Liver (tissue), 9 donors: ENCODE data around the gene TRPM8. TPM values are rescaled to one million over a fixed set of nuclear protein-coding genes. Genes with fewer than 3 reads are reported as not detected.

Experiments used
- DNase-seq: peaks from one replicate; pipeline ENCODE4 v3.0.0-alpha.2; 2017; ENCODE audit warnings: low spot score
- H3K27ac ChIP-seq, 2 donors: one replicate each; pipeline ENCODE4 v1.7.0; 2013; ENCODE audit warnings: inconsistent platforms in 2 of 2, low read length in 2 of 2, control low read depth in 1 of 2, low read depth in 1 of 2, mild to moderate bottlenecking in 1 of 2
- H3K27me3 ChIP-seq, 4 donors: one replicate each; pipeline versions ENCODE4 v1.6.1 to v1.7.0; 2013; ENCODE audit warnings: low read length in 3 of 4, inconsistent platforms in 1 of 4, mild to moderate bottlenecking in 1 of 4, moderate library complexity in 1 of 4; ENCODE audit not compliant: control insufficient read depth in 4 of 4, insufficient read depth in 4 of 4
- H3K36me3 ChIP-seq, 4 donors: one replicate each; pipeline versions ENCODE4 v1.6.1 to v1.7.0; 2013; ENCODE audit warnings: low read length in 3 of 4, mild to moderate bottlenecking in 3 of 4, low read depth in 1 of 4, moderate library complexity in 1 of 4; ENCODE audit not compliant: control insufficient read depth in 4 of 4, insufficient read depth in 3 of 4
- H3K4me1 ChIP-seq, 4 donors: one replicate each; pipeline versions ENCODE4 v1.6.1 to v1.7.0; 2013; ENCODE audit warnings: low read length in 3 of 4, mild to moderate bottlenecking in 3 of 4, moderate library complexity in 1 of 4; ENCODE audit not compliant: control insufficient read depth in 4 of 4, insufficient read depth in 4 of 4
- H3K4me3 ChIP-seq, 3 donors: one replicate each; pipeline versions ENCODE4 v1.6.1 to v1.7.0; 2013; ENCODE audit warnings: low read length in 3 of 3, control low read depth in 1 of 3, low read depth in 1 of 3, mild to moderate bottlenecking in 1 of 3
- H3K9ac ChIP-seq, 2 donors: one replicate each; pipeline ENCODE4 v1.7.0; 2013; ENCODE audit warnings: low read length in 2 of 2, mild to moderate bottlenecking in 2 of 2, moderate library complexity in 2 of 2, control low read depth in 1 of 2, low read depth in 1 of 2
- H3K9me3 ChIP-seq, 4 donors: one replicate each; pipeline versions ENCODE4 v1.6.1 to v1.7.0; 2013; ENCODE audit warnings: low read length in 3 of 4; ENCODE audit not compliant: control insufficient read depth in 4 of 4
- ATF3 ChIP-seq: IDR thresholded peaks from 2 replicates; pipeline ENCODE4 v1.6.1; 2016; ENCODE audit warnings: antibody characterized with exemption
- CTCF ChIP-seq: fragments of 150-350 bp; IDR thresholded peaks from 2 replicates; pipeline ENCODE4 v1.5.1; 2017; ENCODE audit warnings: improper control_type of control experiment, low read depth, low read length; ENCODE audit not compliant: missing input control
- EGR1 ChIP-seq, 2 donors: IDR thresholded peaks; 2 replicates each; pipeline ENCODE4 v1.6.1; 2016 to 2018; ENCODE audit warnings: antibody characterized with exemption in 2 of 2, low read depth in 2 of 2
- FOXA2 ChIP-seq: IDR thresholded peaks from 2 replicates; pipeline ENCODE4 v1.6.1; 2016; ENCODE audit warnings: antibody characterized with exemption
- HNF4G ChIP-seq: IDR thresholded peaks from 2 replicates; pipeline ENCODE4 v1.6.1; 2016; ENCODE audit warnings: antibody characterized with exemption
- MAX ChIP-seq: IDR thresholded peaks from 2 replicates; pipeline ENCODE4 v1.6.1; 2016; ENCODE audit warnings: antibody characterized with exemption
- RXRA ChIP-seq, 2 donors: IDR thresholded peaks; 2 replicates each; pipeline ENCODE4 v1.6.1; 2017 to 2018; ENCODE audit warnings: antibody characterized with exemption in 2 of 2, mild to moderate bottlenecking in 1 of 2
- SP1 ChIP-seq: IDR thresholded peaks from 2 replicates; pipeline ENCODE4 v1.6.1; 2018; ENCODE audit warnings: antibody characterized with exemption, mild to moderate bottlenecking
- TAF1 ChIP-seq: conservative IDR thresholded peaks from 2 replicates; pipeline ENCODE4 v1.6.1; 2016; ENCODE audit warnings: antibody characterized with exemption, mild to moderate bottlenecking
- YY1 ChIP-seq: IDR thresholded peaks from 2 replicates; pipeline ENCODE4 v1.6.1; 2016; ENCODE audit warnings: antibody characterized with exemption, mild to moderate bottlenecking
- ZBTB33 ChIP-seq: IDR thresholded peaks from 2 replicates; pipeline ENCODE4 v1.6.1; 2016; ENCODE audit warnings: antibody characterized with exemption
- WGBS: extraction: QIAGEN DNeasy Blood & Tissue Kit; methylation state at CpG from one replicate; pipeline ENCODE4 v1.1.7; 2013; 5-methylcytosine and 5-hydroxymethylcytosine counted together
- polyA plus RNA-seq, 2 donors: library from polyadenylated mRNA; stranded (reverse) in 1 of 2; unstranded in 1 of 2; fragments of 200-250 nt in 1 of 2; fragments of >200 nt in 1 of 2; fragmentation: Nextera tagmentation in 1 of 2; extraction: Ambion mirVana in 1 of 2; gene quantifications; one replicate each; pipeline versions ENCODE4 v1.2.1 to v1.2.3, GENCODE V29; 2013 to 2015
- total RNA-seq, 2 donors: library from RNA; depleted of rRNA; stranded (reverse); fragments of >200 nt; gene quantifications; one replicate each; pipeline ENCODE4 v1.2.3, GENCODE V29; 2014
- TF ChIP-seq, protein P1 (sequence below): IDR thresholded peaks from 2 replicates; pipeline ENCODE4 v1.6.1; 2016; ENCODE audit warnings: antibody characterized with exemption, mild to moderate bottlenecking
- donor health status: healthy.
- donor health status: healthy.
- donor health status: healthy.
- donor health status: healthy.
- donor health status: healthy.

Gene TRPM8
- total and polyA plus RNA-seq, 4 donors = 1.1 to 79.2 (median 33.2) TPM

- no peak overlapping the region for H3K27ac ChIP-seq
- no peak overlapping the region for H3K9ac ChIP-seq
- peaks cover 0 to 4% (median 2%) of the 10 kb centered on the region in 4 donors for H3K4me1 ChIP-seq
- WGBS = 96% methylated on average over 4 of the region's 4 CpGs
- H3K9me3 ChIP-seq = no peaks in the 10 kb centered on the region
- no peak for DNase-seq
- TF ChIP-seq TAF1 (no peak), MAX (no peak), CTCF (no peak)
- H3K4me3 ChIP-seq = no peak overlapping the region
- no peaks in the 10 kb centered on the region for H3K36me3 ChIP-seq
- no peaks in the 10 kb centered on the region for H3K27me3 ChIP-seq
These were observed 25.6 kb downstream of the TRPM8 start for GRCh38 chr2:233942731-233943130.

DNA sequence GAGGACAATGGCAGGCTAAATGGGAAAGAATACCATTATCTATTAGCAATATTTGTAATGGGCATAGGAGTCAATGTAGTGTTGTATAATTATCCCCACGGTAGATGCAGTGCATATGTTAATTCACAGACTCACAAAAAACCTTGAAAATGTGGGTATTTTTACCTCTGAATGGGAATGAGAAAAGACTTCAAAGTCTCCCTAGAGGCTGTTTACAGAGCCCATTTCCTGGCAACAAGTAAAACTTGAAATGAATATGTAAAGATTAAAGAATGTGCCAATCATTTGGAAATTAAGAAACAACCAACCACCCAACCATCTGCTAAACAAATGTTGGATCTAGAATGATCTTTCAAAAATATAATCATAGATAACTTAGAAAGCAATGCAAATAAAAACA, 27.1 kb downstream of the TRPM8 start:
- no peaks in the 10 kb centered on the region for H3K36me3 ChIP-seq
- H3K9me3 ChIP-seq = no peaks in the 10 kb centered on the region
- no peaks in the 10 kb centered on the region for H3K27me3 ChIP-seq
- no peak overlapping the region for H3K9ac ChIP-seq
- no peak for TF ChIP-seq FOXA2
- no peak for TF ChIP-seq YY1
- TF ChIP-seq ZBTB33 = no peak
- no peak for TF ChIP-seq EGR1 (IDR thresholded peaks at IDR 0.05; ENCODE audit: low read depth in 2 of 2)
- TF ChIP-seq, protein P1, sequence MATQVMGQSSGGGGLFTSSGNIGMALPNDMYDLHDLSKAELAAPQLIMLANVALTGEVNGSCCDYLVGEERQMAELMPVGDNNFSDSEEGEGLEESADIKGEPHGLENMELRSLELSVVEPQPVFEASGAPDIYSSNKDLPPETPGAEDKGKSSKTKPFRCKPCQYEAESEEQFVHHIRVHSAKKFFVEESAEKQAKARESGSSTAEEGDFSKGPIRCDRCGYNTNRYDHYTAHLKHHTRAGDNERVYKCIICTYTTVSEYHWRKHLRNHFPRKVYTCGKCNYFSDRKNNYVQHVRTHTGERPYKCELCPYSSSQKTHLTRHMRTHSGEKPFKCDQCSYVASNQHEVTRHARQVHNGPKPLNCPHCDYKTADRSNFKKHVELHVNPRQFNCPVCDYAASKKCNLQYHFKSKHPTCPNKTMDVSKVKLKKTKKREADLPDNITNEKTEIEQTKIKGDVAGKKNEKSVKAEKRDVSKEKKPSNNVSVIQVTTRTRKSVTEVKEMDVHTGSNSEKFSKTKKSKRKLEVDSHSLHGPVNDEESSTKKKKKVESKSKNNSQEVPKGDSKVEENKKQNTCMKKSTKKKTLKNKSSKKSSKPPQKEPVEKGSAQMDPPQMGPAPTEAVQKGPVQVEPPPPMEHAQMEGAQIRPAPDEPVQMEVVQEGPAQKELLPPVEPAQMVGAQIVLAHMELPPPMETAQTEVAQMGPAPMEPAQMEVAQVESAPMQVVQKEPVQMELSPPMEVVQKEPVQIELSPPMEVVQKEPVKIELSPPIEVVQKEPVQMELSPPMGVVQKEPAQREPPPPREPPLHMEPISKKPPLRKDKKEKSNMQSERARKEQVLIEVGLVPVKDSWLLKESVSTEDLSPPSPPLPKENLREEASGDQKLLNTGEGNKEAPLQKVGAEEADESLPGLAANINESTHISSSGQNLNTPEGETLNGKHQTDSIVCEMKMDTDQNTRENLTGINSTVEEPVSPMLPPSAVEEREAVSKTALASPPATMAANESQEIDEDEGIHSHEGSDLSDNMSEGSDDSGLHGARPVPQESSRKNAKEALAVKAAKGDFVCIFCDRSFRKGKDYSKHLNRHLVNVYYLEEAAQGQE = no peak
- no peak for TF ChIP-seq RXRA (IDR thresholded peaks at IDR 0.05)
- no peak for TF ChIP-seq HNF4G
- no peak for TF ChIP-seq ATF3
- no peak for TF ChIP-seq MAX
- no peak for TF ChIP-seq SP1
- 88% methylated on average over 1 of the region's 1 CpG for WGBS
- no peak overlapping the region for H3K4me3 ChIP-seq
- H3K4me1 ChIP-seq = peaks cover 0 to 1% (median 0%) of the 10 kb centered on the region in 4 donors
- H3K27ac ChIP-seq = no peak overlapping the region
- no peak for DNase-seq
